Vagina (tissue), 2 donors: ENCODE results near the gene JAG2.

Experiments used
- POLR2A ChIP-seq, 2 donors: fragments of 450-650 bp; IDR thresholded peaks; one replicate each; pipeline ENCODE4 v1.6.1; 2017; ENCODE audit warnings: antibody characterized with exemption in 2 of 2, mild to moderate bottlenecking in 2 of 2, moderate library complexity in 2 of 2
- TF ChIP-seq, protein P1 (sequence below), 3 experiments: fragments of 450-650 bp in 2 of 3; fragments of 200-600 bp in 1 of 3; sonication (generic) in 1 of 3; IDR thresholded peaks; one replicate each; pipeline ENCODE4 v1.5.1; 2017 to 2019; ENCODE audit warnings: antibody characterized with exemption in 3 of 3, mild to moderate bottlenecking in 2 of 3, moderate library complexity in 2 of 3

DNA sequence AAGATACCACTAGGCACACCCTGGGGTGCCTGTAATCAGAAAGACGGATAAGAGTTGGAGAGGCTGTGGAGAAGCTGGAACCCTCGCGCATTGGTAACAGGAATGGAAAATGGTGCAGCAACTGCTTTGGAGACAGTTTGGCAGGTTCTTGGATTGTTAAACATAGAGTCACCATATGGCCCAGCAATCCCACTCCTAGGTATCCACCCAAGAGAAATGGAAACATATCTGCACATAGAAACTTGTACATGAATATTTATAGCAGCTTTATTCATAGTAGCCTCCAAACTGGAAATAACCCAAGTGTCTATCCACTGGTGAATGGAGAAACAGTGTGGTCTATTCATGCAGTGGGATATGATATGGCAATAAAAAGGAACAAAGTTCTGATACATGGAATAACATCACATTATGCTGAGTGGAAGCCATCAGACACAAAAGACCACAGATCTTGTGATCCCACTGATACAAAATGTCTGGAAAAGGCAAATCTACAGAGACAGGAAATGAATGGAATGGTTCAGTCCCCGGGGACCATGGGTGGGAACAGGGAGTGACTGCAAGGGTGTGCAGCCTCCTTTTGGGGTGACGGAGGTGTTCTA lies 45.4 kb downstream of the JAG2 start:
- TF ChIP-seq, protein P1, sequence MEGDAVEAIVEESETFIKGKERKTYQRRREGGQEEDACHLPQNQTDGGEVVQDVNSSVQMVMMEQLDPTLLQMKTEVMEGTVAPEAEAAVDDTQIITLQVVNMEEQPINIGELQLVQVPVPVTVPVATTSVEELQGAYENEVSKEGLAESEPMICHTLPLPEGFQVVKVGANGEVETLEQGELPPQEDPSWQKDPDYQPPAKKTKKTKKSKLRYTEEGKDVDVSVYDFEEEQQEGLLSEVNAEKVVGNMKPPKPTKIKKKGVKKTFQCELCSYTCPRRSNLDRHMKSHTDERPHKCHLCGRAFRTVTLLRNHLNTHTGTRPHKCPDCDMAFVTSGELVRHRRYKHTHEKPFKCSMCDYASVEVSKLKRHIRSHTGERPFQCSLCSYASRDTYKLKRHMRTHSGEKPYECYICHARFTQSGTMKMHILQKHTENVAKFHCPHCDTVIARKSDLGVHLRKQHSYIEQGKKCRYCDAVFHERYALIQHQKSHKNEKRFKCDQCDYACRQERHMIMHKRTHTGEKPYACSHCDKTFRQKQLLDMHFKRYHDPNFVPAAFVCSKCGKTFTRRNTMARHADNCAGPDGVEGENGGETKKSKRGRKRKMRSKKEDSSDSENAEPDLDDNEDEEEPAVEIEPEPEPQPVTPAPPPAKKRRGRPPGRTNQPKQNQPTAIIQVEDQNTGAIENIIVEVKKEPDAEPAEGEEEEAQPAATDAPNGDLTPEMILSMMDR (IDR thresholded peaks at IDR 0.05) = no peak
- no peak for TF ChIP-seq POLR2A (IDR thresholded peaks at IDR 0.05)
